Left lung (tissue), 14 donors: ENCODE measurements around the gene PRDM7. TPM values are rescaled to one million over a fixed set of nuclear protein-coding genes. Genes with fewer than 3 reads are reported as not detected.
"Not testable (repeated sequence)": the region's sequence is repeated elsewhere in the genome, so short reads cannot be mapped to it uniquely, and the experiment has no call there.

Experiments
- ATAC-seq: fragments of 200-7000 bp; cut with Tn5 transposase; one replicate; pipeline ENCODE4 v1.9.1; 2020; ENCODE audit warnings: moderate library complexity
- DNase-seq, 4 donors: peaks; one replicate each; pipeline ENCODE4 v3.0.0-alpha.2; 2013 to 2020
- H3K27ac ChIP-seq, 2 donors: fragments of 200-600 bp; sonication (generic) in 1 of 2; one replicate each; pipeline versions ENCODE4 v1.5.0 to v1.8.0; 2020 to 2021
- H3K27me3 ChIP-seq, 2 donors: fragments of 200-600 bp; sonication (generic) in 1 of 2; one replicate each; pipeline versions ENCODE4 v1.5.0 to v1.8.0; 2020 to 2021
- H3K36me3 ChIP-seq, 2 donors: fragments of 200-600 bp; sonication (generic) in 1 of 2; one replicate each; pipeline versions ENCODE4 v1.5.0 to v1.8.0; 2020 to 2021
- H3K4me1 ChIP-seq, 2 donors: fragments of 200-600 bp; one replicate each; pipeline ENCODE4 v1.8.0; 2021
- H3K4me3 ChIP-seq, 2 donors: fragments of 200-600 bp; sonication (generic) in 1 of 2; one replicate each; pipeline versions ENCODE4 v1.5.0 to v1.8.0; 2020 to 2021; ENCODE audit warnings: mild to moderate bottlenecking in 1 of 2
- H3K9me3 ChIP-seq, 2 donors: fragments of 200-600 bp; sonication (generic) in 1 of 2; one replicate each; pipeline versions ENCODE4 v1.5.0 to v1.8.0; 2020 to 2021
- intact Hi-C, 2 donors: fragments of 100-400 bp; cut with DNase I; formaldehyde crosslinking; loops; one replicate each; pipeline versions ENCODE4 v1.11.2 to v1.14.2; 2022
- long read RNA-seq, 12 donors: library from polyadenylated mRNA in 2 of 12; unstranded in 2 of 12; transcript quantifications; one replicate each; pipeline ENCODE4 v2.0.0 and lab custom pipeline, GENCODE V29; 2019 to 2026
- polyA plus RNA-seq, 6 donors: library from polyadenylated mRNA; unstranded; fragments of 120-200 nt; gene quantifications; one replicate each; pipeline ENCODE4 v1.2.1, GENCODE V29; 2013; ENCODE audit not compliant: insufficient read length in 6 of 6
- total RNA-seq, 2 donors: library from RNA; stranded (reverse); fragmentation: NEBNext Ultra II Directional; extraction: Animal tissue kit (Norgen Biotek cat#: 25700); gene quantifications; one replicate each; pipeline ENCODE4 v1.2.1, GENCODE V29; 2021
- TF ChIP-seq, protein P1 (sequence below), 2 donors: fragments of 200-600 bp; sonication (generic) in 1 of 2; IDR thresholded peaks; one replicate each; pipeline versions ENCODE4 v1.5.0 to v1.8.0; 2021; ENCODE audit warnings: antibody characterized with exemption in 2 of 2
- donor health status: DM: no; HTN: yes; CAD: no.
- donor health status: DM: no; HTN: no; CAD: no.

PRDM7 gene
- total RNA-seq (not detected), polyA plus RNA-seq (1 to 10 TPM in 1 of 6 donors, under 1 TPM in 5; 0.45 to 1.1 (median 0.83) TPM)
- long read RNA-seq, donor 1: 0 reads
- long read RNA-seq, donor 2, partial matches to known transcripts: 6 of 6 reads
- long read RNA-seq, donor 2, other reads (novel, unspliced or antisense): 0 of 6 reads
- long read RNA-seq, donor 3: 0 reads
- long read RNA-seq, donor 4: 0 reads
- long read RNA-seq, donor 5: 0 reads
- long read RNA-seq, donor 6: 0 reads
- long read RNA-seq, donor 7: 0 reads
- long read RNA-seq, donor 8: 0 reads
- long read RNA-seq, donor 9: 0 reads
- long read RNA-seq, donor 10: 0 reads
- long read RNA-seq, donor 11: 0 reads
- long read RNA-seq, donor 12: 0 reads

GRCh38 chr16:90077240-90077756 lies at the start of gene PRDM7:
Gene PRDM7, minus strand, starts transcription at chr16:90077331. Its CDS starts 1,421 bp downstream, at chr16:90075910.
- H3K9me3 ChIP-seq: no peaks in the 10 kb centered on the region
- peaks cover 0 to 21% of the 10 kb centered on the region in 2 donors for H3K4me1 ChIP-seq
- H3K27ac ChIP-seq: peak within 1 kb of the TSS in 1 of 2 donors; percentile 57
- TF ChIP-seq, protein P1, sequence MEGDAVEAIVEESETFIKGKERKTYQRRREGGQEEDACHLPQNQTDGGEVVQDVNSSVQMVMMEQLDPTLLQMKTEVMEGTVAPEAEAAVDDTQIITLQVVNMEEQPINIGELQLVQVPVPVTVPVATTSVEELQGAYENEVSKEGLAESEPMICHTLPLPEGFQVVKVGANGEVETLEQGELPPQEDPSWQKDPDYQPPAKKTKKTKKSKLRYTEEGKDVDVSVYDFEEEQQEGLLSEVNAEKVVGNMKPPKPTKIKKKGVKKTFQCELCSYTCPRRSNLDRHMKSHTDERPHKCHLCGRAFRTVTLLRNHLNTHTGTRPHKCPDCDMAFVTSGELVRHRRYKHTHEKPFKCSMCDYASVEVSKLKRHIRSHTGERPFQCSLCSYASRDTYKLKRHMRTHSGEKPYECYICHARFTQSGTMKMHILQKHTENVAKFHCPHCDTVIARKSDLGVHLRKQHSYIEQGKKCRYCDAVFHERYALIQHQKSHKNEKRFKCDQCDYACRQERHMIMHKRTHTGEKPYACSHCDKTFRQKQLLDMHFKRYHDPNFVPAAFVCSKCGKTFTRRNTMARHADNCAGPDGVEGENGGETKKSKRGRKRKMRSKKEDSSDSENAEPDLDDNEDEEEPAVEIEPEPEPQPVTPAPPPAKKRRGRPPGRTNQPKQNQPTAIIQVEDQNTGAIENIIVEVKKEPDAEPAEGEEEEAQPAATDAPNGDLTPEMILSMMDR (IDR thresholded peaks at IDR 0.05): no peak
- H3K36me3 ChIP-seq: no peaks in the 10 kb centered on the region
- H3K27me3 ChIP-seq: peaks cover 7 to 33% of the 10 kb centered on the region in 2 donors
- DNase-seq (peak; percentile 51 to 99 (median 92)), ATAC-seq (peak; percentile 93)
- intact Hi-C loops: no loop called here
- H3K4me3 ChIP-seq: peak within 1 kb of the TSS in 1 of 2 donors; percentile 43

- DNase-seq, intact Hi-C loops, ATAC-seq, H3K27me3 ChIP-seq, H3K36me3 ChIP-seq, H3K27ac ChIP-seq, H3K9me3 ChIP-seq, H3K4me1 ChIP-seq, H3K4me3 ChIP-seq: not testable (repeated sequence)
Measured at GRCh38 chr16:90121846-90122245, 44.7 kb upstream of the PRDM7 start.

DNA sequence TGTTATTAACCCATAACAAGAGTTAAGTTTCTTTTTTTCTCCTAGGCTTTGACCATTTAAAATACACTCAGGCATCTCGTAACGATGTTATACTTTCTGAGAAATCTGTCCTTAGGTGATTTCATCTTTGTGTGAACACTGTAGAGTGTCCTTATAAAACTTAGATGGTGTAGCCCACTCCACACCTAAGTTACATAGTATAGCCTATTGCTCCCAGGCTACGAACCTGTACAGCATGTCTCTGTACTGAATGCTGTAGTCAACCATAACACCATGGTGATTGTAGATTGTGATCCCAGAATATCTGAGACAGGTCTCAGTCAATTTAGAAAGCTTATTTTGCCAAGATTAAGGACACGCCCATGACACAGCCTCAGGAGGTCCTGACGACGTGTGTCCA lies 30.5 kb upstream of the PRDM7 start:
- H3K27me3 ChIP-seq, H3K4me3 ChIP-seq, H3K4me1 ChIP-seq, ATAC-seq, H3K36me3 ChIP-seq, DNase-seq, intact Hi-C loops, H3K9me3 ChIP-seq, H3K27ac ChIP-seq: not testable (repeated sequence)

- H3K36me3 ChIP-seq, H3K9me3 ChIP-seq, H3K4me1 ChIP-seq, H3K27me3 ChIP-seq, H3K27ac ChIP-seq, H3K4me3 ChIP-seq, intact Hi-C loops, DNase-seq: not testable (repeated sequence)
- peak; percentile 28 for ATAC-seq
Measured at GRCh38 chr16:90107060-90107459, 29.9 kb upstream of the PRDM7 start.

DNA sequence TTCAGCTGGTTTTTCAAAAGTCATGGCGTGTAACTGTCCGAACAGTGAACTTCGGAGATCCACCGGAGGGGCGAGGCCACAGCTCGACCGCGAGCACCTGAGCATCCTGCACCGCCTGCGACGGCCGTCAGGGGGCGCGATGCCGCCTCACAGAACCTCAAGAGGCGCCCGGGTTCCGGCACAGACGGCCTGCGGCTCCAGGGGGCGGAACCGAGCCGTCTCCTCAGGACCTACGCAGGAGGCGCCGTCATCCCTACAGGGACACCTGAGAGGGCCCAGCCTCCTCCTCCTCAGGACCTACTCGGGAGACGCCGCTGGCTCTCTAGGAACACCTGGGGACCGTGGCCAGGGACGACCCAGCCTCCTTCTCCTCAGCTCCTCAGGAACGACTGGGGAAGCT lies 29.1 kb upstream of the PRDM7 start:
- H3K4me3 ChIP-seq: peak overlapping the region in 1 of 2 donors; percentile 22
- H3K27me3 ChIP-seq, intact Hi-C loops, H3K9me3 ChIP-seq, H3K27ac ChIP-seq, H3K4me1 ChIP-seq, H3K36me3 ChIP-seq: not testable (repeated sequence)
- peak in 2 of 4 donors; percentile 74 to 93 for DNase-seq
- TF ChIP-seq, protein P1 (IDR thresholded peaks at IDR 0.05): peak in 1 of 2 donors; percentile 47
- peak; percentile 75 for ATAC-seq

- H3K27me3 ChIP-seq, H3K4me1 ChIP-seq, H3K9me3 ChIP-seq, intact Hi-C loops, H3K4me3 ChIP-seq, H3K27ac ChIP-seq, ATAC-seq, H3K36me3 ChIP-seq: not testable (repeated sequence)
- peak in 1 of 4 donors; percentile 51 for DNase-seq
Measured at GRCh38 chr16:90104725-90105124, 27.6 kb upstream of the PRDM7 start.

GRCh38 chr16:90102086-90102884 lies 25.2 kb upstream of the PRDM7 start:
- peak overlapping the region in 1 of 2 donors; percentile 79 for H3K27ac ChIP-seq

GRCh38 chr16:90101332-90101731 lies 24.2 kb upstream of the PRDM7 start:
- intact Hi-C loops, H3K27me3 ChIP-seq, H3K36me3 ChIP-seq, H3K4me1 ChIP-seq, H3K9me3 ChIP-seq, ATAC-seq: not testable (repeated sequence)
- peak overlapping the region in 1 of 2 donors; percentile 79 for H3K27ac ChIP-seq
- peak in 1 of 4 donors; percentile 53 for DNase-seq
- H3K4me3 ChIP-seq: peak overlapping the region in 1 of 2 donors; percentile 30

More at GRCh38 chr16:90102086-90102884, 25.2 kb upstream of the PRDM7 start:
- intact Hi-C loops, H3K9me3 ChIP-seq, H3K4me1 ChIP-seq, H3K36me3 ChIP-seq, H3K27me3 ChIP-seq: not testable (repeated sequence)
- ATAC-seq (peak; percentile 65), DNase-seq (peak in 1 of 4 donors; percentile 80)
- peak overlapping the region in 1 of 2 donors; percentile 30 for H3K4me3 ChIP-seq

- H3K27ac ChIP-seq, intact Hi-C loops, H3K27me3 ChIP-seq, H3K9me3 ChIP-seq, H3K4me1 ChIP-seq, H3K36me3 ChIP-seq, DNase-seq, H3K4me3 ChIP-seq: not testable (repeated sequence)
- ATAC-seq: peak; percentile 15
Measured at GRCh38 chr16:90100790-90101189, 23.7 kb upstream of the PRDM7 start.

DNA sequence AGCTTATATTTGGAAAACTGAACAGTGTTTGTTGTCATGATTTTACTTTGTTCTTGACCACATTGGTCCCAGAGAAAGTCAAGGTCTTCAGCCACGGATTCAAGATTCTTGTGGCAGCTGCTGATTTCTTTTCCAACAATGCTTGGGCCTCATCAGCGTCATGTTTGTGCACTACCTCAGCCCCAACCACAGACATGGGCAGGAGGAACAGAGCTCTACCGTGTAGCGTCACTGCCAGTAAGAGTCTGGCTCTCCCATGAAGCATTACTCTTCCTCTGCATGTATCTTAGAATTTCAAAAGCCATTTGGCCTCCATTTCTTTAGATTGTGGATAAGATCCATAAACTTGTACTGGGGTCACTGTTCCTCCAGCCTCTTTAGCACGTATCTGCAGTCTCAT lies 23.1 kb upstream of the PRDM7 start:
- H3K9me3 ChIP-seq, DNase-seq, H3K36me3 ChIP-seq, intact Hi-C loops, H3K4me1 ChIP-seq, H3K27me3 ChIP-seq, H3K4me3 ChIP-seq: not testable (repeated sequence)
- ATAC-seq: peak; percentile 13
- peak overlapping the region in 1 of 2 donors; percentile 89 for H3K27ac ChIP-seq

- peak; percentile 51 for ATAC-seq
- H3K9me3 ChIP-seq, H3K4me1 ChIP-seq, H3K27me3 ChIP-seq, H3K36me3 ChIP-seq, intact Hi-C loops, H3K4me3 ChIP-seq, DNase-seq: not testable (repeated sequence)
- H3K27ac ChIP-seq: peak overlapping the region; percentile 39 to 89
Measured at GRCh38 chr16:90098936-90099335, 21.8 kb upstream of the PRDM7 start.
